ENCODE data around the gene ZNF536. TPM values are rescaled to one million over a fixed set of nuclear protein-coding genes. Genes with fewer than 3 reads are reported as not detected.

Gene ZNF536
- total and polyA plus RNA-seq, 2 donors (not counting 1 experiment from before 2014, with no cell fraction given): not detected

DNA sequence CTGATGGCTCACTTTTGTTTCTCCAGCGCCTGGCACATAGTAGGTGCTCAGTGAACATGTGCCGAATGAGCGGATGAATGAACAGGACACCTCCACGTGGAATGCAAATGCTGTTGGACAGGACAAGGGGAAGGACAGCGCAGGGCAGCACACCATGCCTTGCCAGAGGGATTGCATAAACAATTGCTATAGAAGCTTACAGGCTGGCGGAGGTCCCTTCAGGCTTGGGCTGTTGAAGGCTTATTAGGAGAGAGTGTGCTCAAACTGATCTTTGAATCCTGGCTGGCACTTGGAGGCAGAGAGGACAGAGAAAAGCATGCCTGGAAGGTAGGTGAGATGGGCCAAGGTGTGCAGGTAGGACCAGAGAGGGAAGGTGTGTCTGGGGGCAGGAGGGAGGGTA, 35.9 kb upstream of the ZNF536 start:
- no peaks in the 10 kb centered on the region for H3K27me3 ChIP-seq (replicated peaks in 1 of 4; ENCODE audit: control extremely low read depth in 1 of 4, control insufficient read depth in 3 of 4, insufficient read depth in 4 of 4, low read length in 3 of 4)
- no peak overlapping the region for H3K9ac ChIP-seq (ENCODE audit: low read length)
- ATAC-seq (ENCODE audit: low read depth) (no peak), DNase-seq (no peak)
- Mint-ChIP-seq H3K9me3 (ENCODE audit: insufficient read depth) (no peaks in the 10 kb centered on the region), H3K4me3 (no peak overlapping the region), H3K27ac (no peak overlapping the region), H3K4me1 (no peaks in the 10 kb centered on the region), H3K27me3 (no peaks in the 10 kb centered on the region)
- TF ChIP-seq, protein P1, sequence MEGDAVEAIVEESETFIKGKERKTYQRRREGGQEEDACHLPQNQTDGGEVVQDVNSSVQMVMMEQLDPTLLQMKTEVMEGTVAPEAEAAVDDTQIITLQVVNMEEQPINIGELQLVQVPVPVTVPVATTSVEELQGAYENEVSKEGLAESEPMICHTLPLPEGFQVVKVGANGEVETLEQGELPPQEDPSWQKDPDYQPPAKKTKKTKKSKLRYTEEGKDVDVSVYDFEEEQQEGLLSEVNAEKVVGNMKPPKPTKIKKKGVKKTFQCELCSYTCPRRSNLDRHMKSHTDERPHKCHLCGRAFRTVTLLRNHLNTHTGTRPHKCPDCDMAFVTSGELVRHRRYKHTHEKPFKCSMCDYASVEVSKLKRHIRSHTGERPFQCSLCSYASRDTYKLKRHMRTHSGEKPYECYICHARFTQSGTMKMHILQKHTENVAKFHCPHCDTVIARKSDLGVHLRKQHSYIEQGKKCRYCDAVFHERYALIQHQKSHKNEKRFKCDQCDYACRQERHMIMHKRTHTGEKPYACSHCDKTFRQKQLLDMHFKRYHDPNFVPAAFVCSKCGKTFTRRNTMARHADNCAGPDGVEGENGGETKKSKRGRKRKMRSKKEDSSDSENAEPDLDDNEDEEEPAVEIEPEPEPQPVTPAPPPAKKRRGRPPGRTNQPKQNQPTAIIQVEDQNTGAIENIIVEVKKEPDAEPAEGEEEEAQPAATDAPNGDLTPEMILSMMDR (IDR thresholded peaks at IDR 0.05): no peak
- TF ChIP-seq EZH2 (IDR thresholded peaks at IDR 0.05; ENCODE audit: borderline replicate concordance, insufficient read depth, low read depth, low read length, poor library complexity, severe bottlenecking): no peak
- H2AFZ ChIP-seq (ENCODE audit: insufficient read depth, low read depth, low read length, poor library complexity, severe bottlenecking): no peak overlapping the region
- H4K20me1 ChIP-seq (ENCODE audit: control insufficient read depth, insufficient read depth, low read length, poor library complexity, severe bottlenecking): no peaks in the 10 kb centered on the region
- H3K79me2 ChIP-seq (ENCODE audit: control insufficient read depth, insufficient read depth, low read length): no peaks in the 10 kb centered on the region
- no peak overlapping the region for H3K4me3 ChIP-seq (ENCODE audit: control extremely low read depth in 1 of 5, extremely low read depth in 1 of 5, insufficient read depth in 1 of 5, low read depth in 2 of 5, low read length in 4 of 5)
- H3K4me2 ChIP-seq (replicated peaks; ENCODE audit: low read depth, low read length, poor library complexity, severe bottlenecking): no peak overlapping the region
- 86% methylated on average over 6 of the region's 6 CpGs for WGBS (ENCODE audit: insufficient coverage)
- peaks cover 0 to 31% (median 0%) of the 10 kb centered on the region in 3 donors for H3K9me3 ChIP-seq (ENCODE audit: control extremely low read depth in 1 of 3, control insufficient read depth in 2 of 3, insufficient read depth in 1 of 3, low read length in 2 of 3)
- intact Hi-C loops (cut with micrococcal nuclease): no loop called here
- H3K36me3 ChIP-seq (replicated peaks in 1 of 2; ENCODE audit: control extremely low read depth in 1 of 2, control insufficient read depth in 1 of 2, extremely low read depth in 1 of 2, insufficient read depth in 2 of 2, low read length in 1 of 2): no peaks in the 10 kb centered on the region
- no peaks in the 10 kb centered on the region for H3K4me1 ChIP-seq (ENCODE audit: control insufficient read depth in 2 of 2, insufficient read depth in 2 of 2, low read length in 2 of 2)
- no peak overlapping the region for H3K27ac ChIP-seq (ENCODE audit: low read length in 2 of 2)
- POLR2A ChIA-PET: no interaction called here
- CTCF ChIA-PET: no interaction called here

DNA sequence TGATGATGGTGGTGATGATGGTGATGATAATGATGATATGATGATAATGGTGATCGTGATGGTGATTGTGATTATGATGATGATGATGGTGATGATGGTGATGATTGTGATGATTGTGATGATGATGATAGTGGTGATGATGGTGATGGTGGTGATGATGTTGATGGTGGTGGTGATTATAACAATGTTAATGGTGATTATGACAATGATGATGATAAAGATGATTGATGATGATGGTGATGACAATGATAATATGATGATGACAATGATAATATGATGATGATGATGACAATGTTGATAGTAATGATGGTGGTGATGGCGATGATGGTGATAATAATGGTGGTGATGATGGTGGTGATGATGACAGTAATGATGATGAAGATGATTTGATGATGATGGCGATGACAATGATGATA, 34.1 kb upstream of the ZNF536 start:
- Histone ChIP-seq H3K79me2 (ENCODE audit: control insufficient read depth, insufficient read depth, low read length) (no peaks in the 10 kb centered on the region), H3K9ac (ENCODE audit: low read length) (no peak overlapping the region), H3K9me3 (ENCODE audit: control extremely low read depth in 1 of 3, control insufficient read depth in 2 of 3, insufficient read depth in 1 of 3, low read length in 2 of 3) (peaks cover 0 to 31% (median 0%) of the 10 kb centered on the region in 3 donors), H3K4me2 (replicated peaks; ENCODE audit: low read depth, low read length, poor library complexity, severe bottlenecking) (no peak overlapping the region), H3K27me3 (replicated peaks in 1 of 4; ENCODE audit: control extremely low read depth in 1 of 4, control insufficient read depth in 3 of 4, insufficient read depth in 4 of 4, low read length in 3 of 4) (no peaks in the 10 kb centered on the region), H2AFZ (ENCODE audit: insufficient read depth, low read depth, low read length, poor library complexity, severe bottlenecking) (no peak overlapping the region), H4K20me1 (ENCODE audit: control insufficient read depth, insufficient read depth, low read length, poor library complexity, severe bottlenecking) (no peaks in the 10 kb centered on the region), H3K36me3 (replicated peaks in 1 of 2; ENCODE audit: control extremely low read depth in 1 of 2, control insufficient read depth in 1 of 2, extremely low read depth in 1 of 2, insufficient read depth in 2 of 2, low read length in 1 of 2) (no peaks in the 10 kb centered on the region), H3K4me3 (ENCODE audit: control extremely low read depth in 1 of 5, extremely low read depth in 1 of 5, insufficient read depth in 1 of 5, low read depth in 2 of 5, low read length in 4 of 5) (no peak overlapping the region), H3K27ac (ENCODE audit: low read length in 2 of 2) (no peak overlapping the region), H3K4me1 (ENCODE audit: control insufficient read depth in 2 of 2, insufficient read depth in 2 of 2, low read length in 2 of 2) (no peaks in the 10 kb centered on the region)
- DNase-seq (no peak), ATAC-seq (ENCODE audit: low read depth) (no peak)
- Mint-ChIP-seq H3K9me3 (ENCODE audit: insufficient read depth) (no peaks in the 10 kb centered on the region), H3K27ac (no peak overlapping the region), H3K4me1 (no peaks in the 10 kb centered on the region), H3K27me3 (no peaks in the 10 kb centered on the region), H3K4me3 (no peak overlapping the region)
- intact Hi-C loops (cut with micrococcal nuclease): no loop called here
- WGBS (ENCODE audit: insufficient coverage): 93% methylated on average over 3 of the region's 3 CpGs
- ChIA-PET CTCF (no interaction called here), POLR2A (no interaction called here)
- TF ChIP-seq, protein P1 (IDR thresholded peaks at IDR 0.05): no peak
- no peak for TF ChIP-seq EZH2 (IDR thresholded peaks at IDR 0.05; ENCODE audit: borderline replicate concordance, insufficient read depth, low read depth, low read length, poor library complexity, severe bottlenecking)

Data from B cell (primary cell).